Activated CD4-positive, CD25-positive, alpha-beta regulatory T cell (primary cell): ENCODE measurements around the gene SCUBE1.
"Not testable (repeated sequence)": the region's sequence is repeated elsewhere in the genome, so short reads cannot be mapped to it uniquely, and the experiment has no call there.

Experiments used
- DNase-seq, 4 experiments: peaks; one replicate each; lab custom pipeline; 2025; lab: John Stamatoyannopoulos, UW

SCUBE1 gene

GRCh38 chr22:43356881-43357280, 13.7 kb upstream of the SCUBE1 start:
- DNase-seq = no peak

DNA sequence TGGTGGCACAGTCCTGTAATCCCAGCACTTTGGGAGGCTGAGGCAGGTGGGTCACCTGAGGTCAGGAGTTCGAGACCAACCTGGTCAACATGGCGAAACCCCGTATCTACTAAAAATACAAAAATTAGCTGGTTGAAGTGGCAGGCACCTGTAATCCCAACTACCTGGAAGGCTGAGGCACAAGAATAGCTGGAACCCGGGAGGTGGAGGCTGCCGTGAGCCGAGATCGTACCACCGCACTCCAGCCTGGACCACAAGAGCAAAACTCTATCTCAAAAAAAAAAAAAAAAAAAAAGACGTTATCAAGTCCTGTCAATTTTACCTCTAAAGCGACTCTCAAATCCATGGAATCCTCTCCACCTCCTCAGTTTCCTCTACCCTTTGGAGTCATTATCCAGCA, 12.5 kb upstream of the SCUBE1 start:
- DNase-seq = not testable (repeated sequence)

DNA sequence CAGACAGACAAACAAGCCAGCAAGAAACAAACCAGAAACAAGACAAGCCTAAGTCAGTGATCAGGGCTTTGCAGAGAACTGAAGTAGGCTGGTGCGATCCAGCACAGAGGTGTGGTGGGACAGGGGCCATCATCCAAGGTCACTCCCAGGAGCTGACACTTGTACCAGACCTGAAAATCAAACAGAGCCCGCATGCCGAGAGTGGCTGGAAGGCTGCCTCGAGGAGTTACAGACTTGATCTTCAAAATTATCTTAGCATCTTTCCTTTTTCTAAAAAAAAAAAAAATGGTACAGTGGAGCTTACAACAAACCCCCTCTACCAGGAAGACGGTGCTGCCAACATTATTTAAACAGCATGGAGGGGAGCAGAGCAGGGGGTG, 8.8 kb upstream of the SCUBE1 start:
- DNase-seq = no peak

GRCh38 chr22:43349636-43350035, 6.5 kb upstream of the SCUBE1 start:
- DNase-seq = no peak

DNA sequence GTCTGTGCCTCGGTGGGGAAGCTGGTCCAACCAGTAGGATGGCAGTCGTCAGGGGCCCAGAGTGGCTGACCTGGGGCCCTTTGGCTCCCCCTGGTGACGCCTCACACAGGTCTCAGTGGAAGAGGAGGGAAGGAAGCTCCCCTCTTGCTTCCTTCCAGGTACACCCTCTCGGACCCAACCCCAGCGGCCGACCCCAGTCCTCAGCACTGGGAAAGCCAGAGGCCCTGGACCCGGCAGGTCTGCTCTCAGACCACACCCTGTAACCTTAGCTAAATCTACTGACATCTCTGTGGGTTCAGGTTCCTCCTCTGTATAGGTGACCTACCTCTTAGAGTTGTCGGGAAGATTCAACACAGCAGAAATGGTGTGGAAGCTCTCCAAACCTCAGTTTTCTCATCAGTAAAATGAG, 3.4 kb upstream of the SCUBE1 start:
- DNase-seq = peak; percentile 32 to 49 (median 44)

GRCh38 chr22:43345761-43346301, 2.7 kb upstream of the SCUBE1 start:
- no peak for DNase-seq

DNA sequence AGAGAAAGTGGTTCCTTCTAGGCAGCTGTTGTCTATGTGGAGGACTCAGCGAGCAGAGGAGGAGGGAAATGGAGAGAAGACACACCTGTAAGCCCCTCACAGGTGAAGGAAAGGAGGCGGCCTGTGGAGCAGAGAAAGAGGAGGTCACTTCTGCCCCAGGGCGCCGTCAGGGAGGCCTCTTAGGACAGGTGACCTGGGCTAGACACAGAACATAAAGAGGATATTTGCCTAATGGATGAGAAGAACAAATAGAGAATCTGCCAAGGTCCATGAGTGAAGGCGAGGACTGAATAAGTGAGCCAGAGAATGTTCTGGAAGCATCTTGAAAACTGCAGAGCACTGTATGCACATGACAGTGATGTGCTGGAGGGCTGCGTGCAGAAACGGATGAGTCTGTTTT, 2.2 kb upstream of the SCUBE1 start:
- no peak for DNase-seq

- DNase-seq = no peak
Observed at GRCh38 chr22:43344520-43344787, 1.3 kb upstream of the SCUBE1 start.

GRCh38 chr22:43343670-43344519, 723 bp upstream of the SCUBE1 start:
- no peak for DNase-seq

GRCh38 chr22:43342347-43343261, 568 bp downstream of the SCUBE1 start:
- no peak for DNase-seq

DNA sequence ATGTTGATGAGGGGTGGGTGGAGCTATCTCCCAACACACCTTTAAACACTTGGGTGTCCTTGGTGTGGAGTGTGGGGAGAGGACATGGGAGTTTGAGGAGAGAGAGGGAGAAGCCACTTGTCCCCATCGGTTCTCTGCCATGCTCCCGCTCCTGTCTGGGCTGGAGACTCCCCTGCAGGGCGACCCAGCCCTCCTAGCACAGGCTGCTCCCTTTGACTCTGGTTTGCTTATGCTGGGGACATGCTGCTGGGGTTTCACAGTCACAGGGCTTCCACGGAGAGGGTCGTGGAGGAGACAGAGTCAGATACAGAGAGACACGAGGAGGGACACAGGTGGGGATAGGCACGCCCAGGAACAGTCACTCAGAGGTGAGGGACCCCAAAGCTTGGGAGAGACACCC, 1.6 kb downstream of the SCUBE1 start:
- no peak for DNase-seq

GRCh38 chr22:43338766-43339345, 4.3 kb downstream of the SCUBE1 start:
- no peak for DNase-seq

- DNase-seq = no peak
Observed at GRCh38 chr22:43337946-43338345, 5.2 kb downstream of the SCUBE1 start.

- no peak for DNase-seq
Observed at GRCh38 chr22:43337385-43337784, 5.8 kb downstream of the SCUBE1 start.

GRCh38 chr22:43334378-43334777, 8.8 kb downstream of the SCUBE1 start:
- no peak for DNase-seq

DNA sequence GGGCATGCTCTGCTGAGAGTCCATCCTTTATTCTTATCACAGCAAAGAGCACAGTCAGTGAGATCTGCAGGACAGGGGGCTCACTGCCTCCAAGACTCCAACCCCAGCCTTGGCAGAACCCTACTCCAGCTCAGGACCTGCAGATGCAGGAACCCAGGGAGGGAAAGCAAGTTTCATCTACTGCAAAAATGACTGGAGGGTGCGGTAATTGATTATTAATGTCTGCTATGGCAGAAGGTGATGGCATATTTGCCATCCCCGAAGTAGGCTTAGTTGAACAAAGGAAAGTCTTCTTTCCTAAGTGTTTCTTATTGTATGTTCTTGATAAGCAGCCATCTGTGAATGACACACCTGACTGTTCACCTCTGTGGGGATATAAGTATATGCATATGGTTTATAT, 9.2 kb downstream of the SCUBE1 start:
- DNase-seq = no peak

DNA sequence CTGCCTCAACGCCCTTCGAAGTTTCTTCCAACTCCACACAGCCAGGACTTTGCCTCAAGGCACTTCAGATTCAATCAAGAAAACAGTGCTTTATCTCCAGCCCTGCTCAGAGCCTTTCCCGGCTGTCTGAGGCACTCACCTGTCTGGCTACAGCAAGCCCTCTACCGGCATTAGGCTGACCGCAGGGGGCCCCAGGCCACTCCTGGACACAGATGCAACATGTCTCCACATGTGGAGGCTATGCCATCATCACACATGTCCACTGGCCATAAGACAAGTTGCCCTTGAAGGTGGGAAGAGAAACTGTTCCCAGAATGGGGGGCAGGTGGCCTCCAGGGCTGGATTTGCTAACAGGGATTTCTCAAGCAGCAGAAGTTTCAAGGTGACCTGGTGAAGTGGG, 10.0 kb downstream of the SCUBE1 start:
- DNase-seq = no peak

DNA sequence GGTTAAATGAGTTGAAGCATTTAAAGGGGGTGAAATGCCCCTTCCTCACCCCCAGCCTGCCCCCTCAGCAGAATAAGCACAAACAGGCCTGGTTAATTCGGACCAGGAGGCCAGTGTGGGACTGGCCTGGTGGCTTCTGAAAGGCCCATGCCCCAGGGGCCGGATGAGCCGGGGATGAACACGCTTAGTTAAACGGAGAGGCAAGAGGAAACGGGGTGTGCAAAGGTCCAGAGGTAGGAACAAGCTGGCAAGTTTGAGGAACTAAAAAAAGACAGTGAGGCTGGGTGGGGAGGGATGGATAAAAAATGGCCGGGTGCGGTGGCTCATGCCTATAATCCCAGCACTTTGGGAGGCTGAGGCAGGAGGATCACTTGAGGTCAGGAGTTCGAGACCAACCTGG, 11.5 kb downstream of the SCUBE1 start:
- DNase-seq = no peak

DNA sequence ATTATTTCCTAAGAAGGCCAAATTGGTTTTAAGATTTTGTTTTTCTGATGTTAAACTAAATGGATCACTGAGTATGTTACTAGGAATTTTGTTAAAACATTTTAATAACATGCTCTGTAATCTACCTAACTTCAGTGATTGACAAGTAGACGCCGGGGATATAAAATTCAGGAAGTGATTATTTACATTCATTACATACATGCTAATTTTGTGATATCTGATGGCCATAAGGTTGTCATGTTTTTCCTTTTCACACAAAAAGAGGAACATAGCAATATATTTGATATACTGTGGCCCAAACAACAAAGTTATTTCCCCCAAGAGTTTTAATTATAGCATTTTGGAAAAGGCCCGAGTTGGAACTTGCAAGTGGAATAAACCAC, 12.1 kb downstream of the SCUBE1 start:
- no peak for DNase-seq

DNA sequence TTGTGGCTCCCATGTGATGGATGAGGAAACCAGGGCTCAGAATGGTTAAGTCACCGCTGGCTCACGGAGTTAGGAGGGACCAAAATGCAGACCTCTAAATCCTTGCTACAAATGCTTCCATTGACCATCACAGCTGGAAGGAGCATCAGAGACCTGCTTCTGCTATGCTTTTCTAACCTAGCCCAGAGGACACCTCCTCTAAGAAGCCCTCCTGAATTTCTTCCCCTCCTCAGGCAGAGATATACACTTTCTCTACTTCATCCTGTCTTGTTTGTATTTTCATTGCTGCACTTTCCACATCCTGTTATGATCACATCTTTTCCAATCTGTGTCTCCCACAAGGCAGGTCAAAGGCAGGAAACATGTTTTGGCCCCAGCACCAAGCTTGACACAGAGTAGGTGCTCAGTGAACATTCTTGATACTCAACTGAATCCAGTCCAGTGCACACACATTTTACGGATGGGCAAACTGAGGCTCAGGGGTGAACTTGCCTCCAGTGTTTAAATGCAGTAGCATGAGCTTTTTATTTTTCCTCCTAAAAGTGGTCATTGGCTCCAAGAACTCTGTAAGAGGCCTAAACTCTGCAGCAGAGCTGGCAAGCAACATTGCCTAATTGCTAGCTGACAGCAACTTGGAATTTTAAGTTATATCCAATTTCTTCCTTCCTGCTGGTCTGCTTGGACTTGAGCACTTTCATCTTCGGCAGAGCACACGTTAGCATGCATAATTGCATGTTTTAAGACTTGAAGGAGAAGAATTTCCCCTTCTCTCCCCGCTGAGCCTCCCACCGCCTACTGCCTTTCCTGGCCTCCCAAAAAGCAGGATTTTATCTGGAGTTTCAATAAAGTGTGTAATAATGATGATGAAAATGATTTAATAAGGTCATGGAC, 12.7 kb downstream of the SCUBE1 start:
- no peak for DNase-seq

- no peak for DNase-seq
Observed at GRCh38 chr22:43329061-43329460, 14.1 kb downstream of the SCUBE1 start.

DNA sequence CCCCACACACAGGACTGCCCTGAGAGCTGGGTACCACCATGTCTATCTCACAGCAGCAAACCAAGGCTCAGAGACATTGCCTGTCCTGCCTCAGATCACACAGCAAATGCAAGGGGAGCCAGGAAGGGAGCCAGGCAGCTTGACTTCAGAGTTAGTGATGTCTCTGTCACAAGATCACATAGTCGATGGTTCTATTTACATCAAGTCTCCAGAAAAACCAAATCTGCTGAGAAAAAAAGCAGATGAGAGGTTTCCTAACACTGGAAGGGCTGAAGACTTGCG, 16.1 kb downstream of the SCUBE1 start:
- DNase-seq = no peak
